ENCODE data around the gene EXOC2.
"Not testable (repeated sequence)": the region's sequence is repeated elsewhere in the genome, so short reads cannot be mapped to it uniquely, and the experiment has no call there.

Gene EXOC2

DNA sequence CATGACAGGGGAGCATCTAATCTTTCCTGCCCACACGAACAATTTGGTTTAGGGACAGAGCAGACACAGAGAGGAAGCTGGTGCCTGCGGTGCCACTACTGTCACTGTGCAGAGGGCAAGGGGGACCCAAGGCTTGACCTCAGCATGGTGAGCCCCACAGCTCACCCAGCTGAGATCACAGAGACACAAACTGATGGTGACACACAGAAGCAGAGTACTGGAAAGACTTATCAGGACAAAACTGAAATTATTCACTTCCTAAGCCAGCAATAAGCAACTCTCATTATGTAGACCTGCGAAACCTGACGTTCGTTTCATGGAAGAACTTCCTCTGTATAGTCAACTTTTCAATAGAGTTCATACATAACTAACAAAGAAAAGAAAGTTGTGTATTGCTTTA, 122.1 kb downstream of the EXOC2 start:
- Histone ChIP-seq H3K9ac (ENCODE audit: low read depth in 1 of 2, low read length in 2 of 2) (no peak overlapping the region), H3K9me3 (ENCODE audit: control insufficient read depth in 2 of 2, low read length in 2 of 2) (peaks cover 0 to 3% of the 10 kb centered on the region in 2 donors), H3K36me3 (ENCODE audit: control insufficient read depth in 2 of 2, insufficient read depth in 2 of 2, low read length in 2 of 2) (peaks cover 4 to 17% of the 10 kb centered on the region in 2 donors), H3K27ac (ENCODE audit: low read depth in 2 of 2, low read length in 2 of 2) (no peak overlapping the region), H3K27me3 (ENCODE audit: control insufficient read depth in 2 of 2, insufficient read depth in 2 of 2, low read length in 2 of 2) (no peaks in the 10 kb centered on the region), H3K4me1 (ENCODE audit: control insufficient read depth in 2 of 2, insufficient read depth in 2 of 2, low read length in 2 of 2) (no peaks in the 10 kb centered on the region), H3K4me3 (ENCODE audit: low read length in 2 of 2) (no peak overlapping the region)

DNA sequence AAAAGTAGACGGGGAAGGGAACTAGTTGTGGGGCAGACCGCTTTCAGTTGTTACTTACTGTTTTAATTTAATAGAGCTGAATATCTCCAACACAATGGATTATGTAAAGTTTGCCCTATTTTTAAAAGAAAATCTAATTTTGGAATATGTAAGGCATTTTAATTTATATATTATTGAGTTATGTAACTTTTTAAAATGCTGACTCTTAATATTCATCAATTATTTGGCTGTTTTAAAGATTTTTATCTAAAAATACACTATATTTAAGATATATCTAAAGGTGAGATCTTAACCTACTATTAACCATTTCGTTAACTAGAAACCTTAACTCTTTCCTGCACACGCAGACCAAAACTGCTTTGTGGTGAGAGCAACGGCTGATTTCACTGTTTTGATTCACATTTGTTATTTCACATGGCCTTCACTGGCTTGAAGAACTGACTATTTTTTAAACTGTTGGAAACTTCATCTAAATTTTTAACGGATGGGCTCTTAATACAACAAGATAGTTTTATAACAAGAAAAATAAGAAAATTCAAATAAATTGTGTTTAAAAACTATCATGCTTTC, 123.9 kb downstream of the EXOC2 start:
- Histone ChIP-seq H3K36me3 (ENCODE audit: control insufficient read depth in 2 of 2, insufficient read depth in 2 of 2, low read length in 2 of 2) (peaks cover 6 to 18% of the 10 kb centered on the region in 2 donors), H3K4me3 (ENCODE audit: low read length in 2 of 2) (no peak overlapping the region), H3K27me3 (ENCODE audit: control insufficient read depth in 2 of 2, insufficient read depth in 2 of 2, low read length in 2 of 2) (no peaks in the 10 kb centered on the region), H3K4me1 (ENCODE audit: control insufficient read depth in 2 of 2, insufficient read depth in 2 of 2, low read length in 2 of 2) (no peaks in the 10 kb centered on the region), H3K27ac (ENCODE audit: low read depth in 2 of 2, low read length in 2 of 2) (no peak overlapping the region), H3K9ac (ENCODE audit: low read depth in 1 of 2, low read length in 2 of 2) (no peak overlapping the region), H3K9me3 (ENCODE audit: control insufficient read depth in 2 of 2, low read length in 2 of 2) (no peaks in the 10 kb centered on the region)

DNA sequence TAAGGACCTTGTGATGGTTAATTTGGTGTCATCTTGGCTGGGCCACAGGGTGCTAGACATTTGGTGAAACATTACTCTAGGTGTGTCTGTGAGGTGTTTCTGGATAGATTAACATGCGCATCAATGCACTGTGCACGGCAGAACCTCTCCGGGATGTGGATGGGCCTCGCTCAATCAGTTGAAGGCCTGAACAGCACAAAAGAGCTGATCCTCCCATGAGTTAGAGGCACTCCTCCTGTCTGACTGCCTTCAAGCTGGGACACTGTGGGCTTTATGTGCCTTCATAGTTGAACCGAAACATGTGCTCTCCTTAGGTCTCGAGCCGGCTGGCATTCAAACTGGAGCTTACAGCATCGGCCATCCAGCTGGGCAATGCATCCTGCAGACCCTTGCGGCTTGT, 124.9 kb downstream of the EXOC2 start:
- H3K27me3 ChIP-seq (ENCODE audit: control insufficient read depth in 2 of 2, insufficient read depth in 2 of 2, low read length in 2 of 2), result no peaks in the 10 kb centered on the region
- H3K27ac ChIP-seq (ENCODE audit: low read depth in 2 of 2, low read length in 2 of 2), result no peak overlapping the region
- H3K9ac ChIP-seq (ENCODE audit: low read depth in 1 of 2, low read length in 2 of 2), result no peak overlapping the region
- H3K4me1 ChIP-seq (ENCODE audit: control insufficient read depth in 2 of 2, insufficient read depth in 2 of 2, low read length in 2 of 2), result no peaks in the 10 kb centered on the region
- no peaks in the 10 kb centered on the region for H3K9me3 ChIP-seq (ENCODE audit: control insufficient read depth in 2 of 2, low read length in 2 of 2)
- no peak overlapping the region for H3K4me3 ChIP-seq (ENCODE audit: low read length in 2 of 2)
- peaks cover 11 to 24% of the 10 kb centered on the region in 2 donors for H3K36me3 ChIP-seq (ENCODE audit: control insufficient read depth in 2 of 2, insufficient read depth in 2 of 2, low read length in 2 of 2)

DNA sequence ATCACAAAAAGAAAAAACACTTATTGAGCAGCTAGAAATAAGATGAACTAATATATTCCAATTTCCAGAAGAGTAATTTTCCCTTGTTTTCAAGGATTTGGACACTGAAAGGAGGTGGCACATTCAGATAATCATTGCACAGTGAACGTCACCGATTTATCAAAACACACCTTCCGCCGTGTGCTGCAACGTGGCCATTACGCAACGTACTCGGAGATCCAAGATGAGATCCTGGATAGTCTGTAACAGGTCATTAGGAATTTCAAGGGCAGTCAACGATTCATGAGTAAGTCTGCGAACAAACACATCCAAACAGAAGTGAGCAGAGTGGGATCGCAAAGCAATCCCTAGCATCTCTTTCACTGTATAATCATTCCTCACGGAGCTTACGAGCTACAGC, 129.1 kb downstream of the EXOC2 start:
- H3K27me3 ChIP-seq (ENCODE audit: control insufficient read depth in 2 of 2, insufficient read depth in 2 of 2, low read length in 2 of 2), result no peaks in the 10 kb centered on the region
- H3K27ac ChIP-seq (ENCODE audit: low read depth in 2 of 2, low read length in 2 of 2), result no peak overlapping the region
- peaks cover 26 to 28% of the 10 kb centered on the region in 2 donors for H3K36me3 ChIP-seq (ENCODE audit: control insufficient read depth in 2 of 2, insufficient read depth in 2 of 2, low read length in 2 of 2)

DNA sequence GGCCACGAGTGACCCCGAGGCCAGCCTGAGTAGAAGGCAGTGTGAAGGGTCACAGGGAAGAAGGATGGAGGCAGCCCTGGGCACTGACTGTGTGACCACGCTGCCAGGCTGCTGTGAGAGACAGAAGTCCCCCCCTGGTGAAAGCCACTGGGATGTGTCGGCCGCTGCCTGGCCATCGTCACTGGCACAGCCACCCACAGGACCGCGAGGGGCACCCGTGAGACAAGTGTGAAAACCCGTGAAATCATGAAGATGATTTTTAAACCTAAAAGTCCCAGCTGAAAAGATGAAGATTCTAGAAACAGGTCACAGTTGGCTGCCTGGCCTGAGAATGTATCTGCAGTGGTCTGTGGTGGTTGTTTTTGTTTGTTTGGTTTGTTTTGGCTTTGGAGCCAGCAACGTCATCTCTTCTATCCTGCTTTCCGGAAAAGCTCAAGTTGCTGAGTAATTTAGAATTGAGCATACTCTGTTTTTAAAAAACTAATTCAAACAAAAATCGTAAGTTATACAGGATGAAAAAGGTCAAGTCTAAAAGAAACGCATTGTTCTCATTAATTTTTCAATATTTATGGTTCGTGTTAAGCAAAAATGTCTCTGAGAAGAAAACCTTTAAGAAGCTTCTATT, 130.8 kb downstream of the EXOC2 start:
- Histone ChIP-seq H3K4me3 (ENCODE audit: low read length in 2 of 2) (no peak overlapping the region), H3K36me3 (ENCODE audit: control insufficient read depth in 2 of 2, insufficient read depth in 2 of 2, low read length in 2 of 2) (peaks cover 25 to 26% of the 10 kb centered on the region in 2 donors), H3K27me3 (ENCODE audit: control insufficient read depth in 2 of 2, insufficient read depth in 2 of 2, low read length in 2 of 2) (no peaks in the 10 kb centered on the region), H3K27ac (ENCODE audit: low read depth in 2 of 2, low read length in 2 of 2) (peak overlapping the region in 1 of 2 donors; percentile 48), H3K9me3 (ENCODE audit: control insufficient read depth in 2 of 2, low read length in 2 of 2) (no peaks in the 10 kb centered on the region), H3K4me1 (ENCODE audit: control insufficient read depth in 2 of 2, insufficient read depth in 2 of 2, low read length in 2 of 2) (no peaks in the 10 kb centered on the region), H3K9ac (ENCODE audit: low read depth in 1 of 2, low read length in 2 of 2) (no peak overlapping the region)

More for the DNA sequence above, 129.1 kb downstream of the EXOC2 start:
- Histone ChIP-seq H3K9ac (ENCODE audit: low read depth in 1 of 2, low read length in 2 of 2) (no peak overlapping the region), H3K4me3 (ENCODE audit: low read length in 2 of 2) (no peak overlapping the region), H3K9me3 (ENCODE audit: control insufficient read depth in 2 of 2, low read length in 2 of 2) (no peaks in the 10 kb centered on the region), H3K4me1 (ENCODE audit: control insufficient read depth in 2 of 2, insufficient read depth in 2 of 2, low read length in 2 of 2) (no peaks in the 10 kb centered on the region)

DNA sequence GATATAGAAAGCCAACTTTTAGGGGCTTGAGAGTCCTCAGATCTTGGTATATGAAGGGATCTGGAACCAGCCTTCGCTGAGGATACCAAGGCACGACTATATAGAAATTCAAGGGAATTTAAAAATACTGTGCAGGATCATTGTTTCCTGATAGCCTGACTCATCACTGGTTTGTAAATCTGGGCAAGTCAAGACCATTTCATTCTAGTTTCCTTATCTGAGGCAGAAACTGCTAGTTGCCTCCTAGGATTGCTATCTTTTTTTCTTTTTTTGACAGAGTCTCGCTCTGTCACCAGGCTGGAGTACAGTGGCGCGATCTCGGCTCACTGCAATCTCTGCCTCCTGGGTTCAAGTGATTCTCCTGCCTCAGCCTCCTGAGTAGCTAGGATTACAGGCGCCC, 131.6 kb downstream of the EXOC2 start:
- H3K36me3 ChIP-seq (ENCODE audit: control insufficient read depth in 2 of 2, insufficient read depth in 2 of 2, low read length in 2 of 2), result peaks cover 27 to 28% of the 10 kb centered on the region in 2 donors
- not testable (repeated sequence) for H3K9me3 ChIP-seq (ENCODE audit: control insufficient read depth in 2 of 2, low read length in 2 of 2); H3K27ac ChIP-seq (ENCODE audit: low read depth in 2 of 2, low read length in 2 of 2); H3K9ac ChIP-seq (ENCODE audit: low read depth in 1 of 2, low read length in 2 of 2); H3K27me3 ChIP-seq (ENCODE audit: control insufficient read depth in 2 of 2, insufficient read depth in 2 of 2, low read length in 2 of 2); H3K4me3 ChIP-seq (ENCODE audit: low read length in 2 of 2); H3K4me1 ChIP-seq (ENCODE audit: control insufficient read depth in 2 of 2, insufficient read depth in 2 of 2, low read length in 2 of 2)

DNA sequence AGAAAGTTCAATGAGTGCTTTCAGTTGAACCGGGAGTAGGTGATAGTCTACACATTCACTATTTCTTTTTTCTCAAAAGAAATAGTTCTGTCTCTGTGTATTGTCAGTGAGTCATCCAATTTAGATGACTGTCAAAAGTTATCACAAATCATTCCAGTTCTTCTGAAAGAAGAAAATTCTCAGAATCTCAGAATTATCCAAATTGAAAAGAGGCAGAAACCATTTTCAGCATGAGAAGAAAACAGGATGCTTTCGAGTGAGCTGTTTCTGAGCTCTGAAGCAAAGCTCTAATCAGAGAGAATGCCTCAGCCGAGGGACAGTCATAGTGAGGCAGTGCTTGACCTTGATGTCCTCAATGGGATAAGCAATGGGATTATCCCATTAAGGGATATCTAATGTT, 134.0 kb downstream of the EXOC2 start:
- H3K27me3 ChIP-seq (ENCODE audit: control insufficient read depth in 2 of 2, insufficient read depth in 2 of 2, low read length in 2 of 2), result no peaks in the 10 kb centered on the region
- H3K36me3 ChIP-seq (ENCODE audit: control insufficient read depth in 2 of 2, insufficient read depth in 2 of 2, low read length in 2 of 2), result peaks cover 29 to 39% of the 10 kb centered on the region in 2 donors
- no peak overlapping the region for H3K27ac ChIP-seq (ENCODE audit: low read depth in 2 of 2, low read length in 2 of 2)
- H3K9ac ChIP-seq (ENCODE audit: low read depth in 1 of 2, low read length in 2 of 2), result no peak overlapping the region
- H3K9me3 ChIP-seq (ENCODE audit: control insufficient read depth in 2 of 2, low read length in 2 of 2), result no peaks in the 10 kb centered on the region
- no peaks in the 10 kb centered on the region for H3K4me1 ChIP-seq (ENCODE audit: control insufficient read depth in 2 of 2, insufficient read depth in 2 of 2, low read length in 2 of 2)
- H3K4me3 ChIP-seq (ENCODE audit: low read length in 2 of 2), result no peak overlapping the region

DNA sequence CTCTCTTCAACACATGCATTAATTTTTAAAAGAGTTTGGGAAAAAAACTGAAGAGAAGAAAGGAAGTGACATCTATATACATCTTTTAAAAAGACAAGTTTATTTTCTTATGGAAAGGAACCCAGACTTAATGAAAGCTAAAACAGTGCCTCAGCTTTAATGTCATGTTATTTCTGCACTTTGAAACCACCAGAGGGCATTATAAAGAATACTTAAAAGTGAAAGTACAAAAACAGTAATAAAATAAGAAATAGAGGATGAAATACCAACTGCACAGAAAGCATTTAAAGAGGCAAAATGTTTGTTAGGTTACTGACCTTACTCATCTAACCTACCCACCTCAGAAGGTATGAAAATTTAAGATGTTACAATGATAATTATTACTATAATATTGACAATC, 134.8 kb downstream of the EXOC2 start:
- Histone ChIP-seq H3K9me3 (ENCODE audit: control insufficient read depth in 2 of 2, low read length in 2 of 2) (no peaks in the 10 kb centered on the region), H3K4me3 (ENCODE audit: low read length in 2 of 2) (no peak overlapping the region), H3K27me3 (ENCODE audit: control insufficient read depth in 2 of 2, insufficient read depth in 2 of 2, low read length in 2 of 2) (no peaks in the 10 kb centered on the region), H3K27ac (ENCODE audit: low read depth in 2 of 2, low read length in 2 of 2) (no peak overlapping the region), H3K4me1 (ENCODE audit: control insufficient read depth in 2 of 2, insufficient read depth in 2 of 2, low read length in 2 of 2) (no peaks in the 10 kb centered on the region), H3K36me3 (ENCODE audit: control insufficient read depth in 2 of 2, insufficient read depth in 2 of 2, low read length in 2 of 2) (peaks cover 27 to 35% of the 10 kb centered on the region in 2 donors), H3K9ac (ENCODE audit: low read depth in 1 of 2, low read length in 2 of 2) (no peak overlapping the region)

DNA sequence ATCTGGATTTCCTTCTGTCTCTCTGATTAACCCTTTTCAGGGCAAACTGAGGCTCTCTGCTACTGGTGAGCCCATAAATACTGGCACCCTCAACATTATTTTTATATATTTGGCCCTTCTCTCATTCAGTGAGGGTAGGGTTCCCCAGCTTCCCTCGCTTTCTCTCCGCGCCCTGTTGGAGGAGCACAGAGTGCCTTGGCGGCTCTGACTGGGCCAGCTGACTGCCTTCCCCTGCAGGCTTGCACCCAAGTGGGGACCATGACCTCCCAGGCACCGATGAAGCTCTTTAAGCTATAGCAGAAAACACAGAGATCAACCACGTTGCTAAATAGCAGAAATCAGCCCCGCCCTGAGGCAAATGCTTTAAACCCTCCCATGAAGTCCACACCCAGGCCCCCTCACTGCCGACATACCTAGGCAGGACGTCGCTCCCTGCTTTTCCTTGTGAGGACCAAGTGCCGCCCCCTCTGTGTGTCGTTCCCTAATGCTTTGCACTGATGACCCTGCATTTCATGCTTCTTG, 141.0 kb downstream of the EXOC2 start:
- no peak overlapping the region for H3K9ac ChIP-seq (ENCODE audit: low read depth in 1 of 2, low read length in 2 of 2)
- peaks cover 22 to 23% of the 10 kb centered on the region in 2 donors for H3K36me3 ChIP-seq (ENCODE audit: control insufficient read depth in 2 of 2, insufficient read depth in 2 of 2, low read length in 2 of 2)
- H3K4me1 ChIP-seq (ENCODE audit: control insufficient read depth in 2 of 2, insufficient read depth in 2 of 2, low read length in 2 of 2), result no peaks in the 10 kb centered on the region
- no peak overlapping the region for H3K27ac ChIP-seq (ENCODE audit: low read depth in 2 of 2, low read length in 2 of 2)
- H3K9me3 ChIP-seq (ENCODE audit: control insufficient read depth in 2 of 2, low read length in 2 of 2), result no peaks in the 10 kb centered on the region
- H3K27me3 ChIP-seq (ENCODE audit: control insufficient read depth in 2 of 2, insufficient read depth in 2 of 2, low read length in 2 of 2), result no peaks in the 10 kb centered on the region
- no peak overlapping the region for H3K4me3 ChIP-seq (ENCODE audit: low read length in 2 of 2)

DNA sequence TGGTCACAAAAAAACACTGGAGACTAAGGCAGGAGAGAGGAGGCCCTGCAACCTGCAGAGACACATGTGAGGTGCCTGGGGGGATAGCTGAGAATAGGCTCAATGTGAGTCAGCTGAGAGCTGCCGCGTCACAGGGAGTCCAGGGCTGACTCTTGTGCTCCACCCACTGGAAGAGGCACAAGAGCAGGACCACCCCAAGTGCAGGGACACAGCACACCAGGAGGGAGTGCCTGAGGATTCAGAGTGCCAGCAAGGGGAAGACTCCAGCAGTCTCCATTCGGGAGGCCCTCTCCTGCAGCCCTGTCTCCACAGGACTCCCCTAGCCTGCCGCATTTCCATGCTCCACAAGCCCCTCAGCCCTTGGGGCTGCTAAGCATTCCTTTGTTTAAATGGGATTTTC, 141.5 kb downstream of the EXOC2 start:
- Histone ChIP-seq H3K27ac (ENCODE audit: low read depth in 2 of 2, low read length in 2 of 2) (no peak overlapping the region), H3K9ac (ENCODE audit: low read depth in 1 of 2, low read length in 2 of 2) (no peak overlapping the region), H3K4me1 (ENCODE audit: control insufficient read depth in 2 of 2, insufficient read depth in 2 of 2, low read length in 2 of 2) (no peaks in the 10 kb centered on the region), H3K4me3 (ENCODE audit: low read length in 2 of 2) (no peak overlapping the region), H3K36me3 (ENCODE audit: control insufficient read depth in 2 of 2, insufficient read depth in 2 of 2, low read length in 2 of 2) (peaks cover 21 to 22% of the 10 kb centered on the region in 2 donors), H3K27me3 (ENCODE audit: control insufficient read depth in 2 of 2, insufficient read depth in 2 of 2, low read length in 2 of 2) (no peaks in the 10 kb centered on the region), H3K9me3 (ENCODE audit: control insufficient read depth in 2 of 2, low read length in 2 of 2) (no peaks in the 10 kb centered on the region)
